Ectodermal cell (in vitro differentiated cells): ENCODE measurements around the gene FMO1.
A peak's percentile ranks its signal among the peaks of the same experiment; 100 is the strongest.

Experiments
- H3K27ac ChIP-seq: 2 replicates; pipeline ENCODE4 v1.7.0; 2013; ENCODE audit warnings: mild to moderate bottlenecking, low read depth, low read length; ENCODE audit not compliant: insufficient read depth, poor library complexity, severe bottlenecking
- H3K27me3 ChIP-seq: 2 replicates; pipeline ENCODE4 v1.7.0; 2013; ENCODE audit warnings: mild to moderate bottlenecking, low read length; ENCODE audit not compliant: insufficient read depth, control insufficient read depth, poor library complexity, severe bottlenecking
- H3K36me3 ChIP-seq: one replicate; pipeline ENCODE4 v1.7.0; 2013; ENCODE audit warnings: low read length; ENCODE audit not compliant: control insufficient read depth, insufficient read depth
- H3K4me1 ChIP-seq: one replicate; pipeline ENCODE4 v1.7.0; 2013; ENCODE audit warnings: low read length; ENCODE audit not compliant: control insufficient read depth, insufficient read depth
- H3K4me3 ChIP-seq: 2 replicates; pipeline ENCODE4 v1.7.0; 2013; ENCODE audit warnings: low read depth, low read length, control low read depth; ENCODE audit not compliant: insufficient read depth
- H3K9me3 ChIP-seq: 2 replicates; pipeline ENCODE4 v1.7.0; 2013; ENCODE audit warnings: mild to moderate bottlenecking, low read length, moderate library complexity; ENCODE audit not compliant: control insufficient read depth
- WGBS, 2 experiments: methylation state at CpG; one replicate each; pipeline ENCODE4 v1.1.7; 2013; ENCODE audit warnings: missing lambda C conversion rate in 2 of 2; 5-methylcytosine and 5-hydroxymethylcytosine counted together

The FMO1 gene

DNA sequence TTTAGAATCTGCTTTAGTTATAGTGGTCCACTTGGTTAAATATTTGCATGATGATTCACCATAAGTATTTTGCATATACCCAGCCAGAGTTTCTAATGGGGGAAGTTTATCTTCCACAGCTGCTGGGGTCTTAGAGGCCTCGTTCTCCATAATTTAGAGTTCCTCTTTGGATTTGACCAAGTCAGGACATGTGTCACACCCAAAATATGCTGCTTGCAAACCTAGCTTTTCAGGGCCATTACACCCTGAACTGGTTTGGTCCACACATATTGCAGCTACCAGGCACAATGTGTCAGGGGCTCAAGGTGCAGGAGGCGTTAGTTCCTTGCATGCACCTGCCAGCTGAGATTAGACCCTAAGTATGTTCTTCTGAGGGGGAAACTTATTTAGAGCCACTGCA is 48.6 kb downstream of the FMO1 start:
- Histone ChIP-seq H3K9me3 (peaks cover 3% of the 10 kb centered on the region), H3K27ac (no peak overlapping the region), H3K4me1 (no peaks in the 10 kb centered on the region), H3K36me3 (no peaks in the 10 kb centered on the region), H3K27me3 (no peaks in the 10 kb centered on the region), H3K4me3 (no peak overlapping the region)
- WGBS, 2 experiments = 93 to 98% methylated on average over 2 of the region's 2 CpGs

DNA sequence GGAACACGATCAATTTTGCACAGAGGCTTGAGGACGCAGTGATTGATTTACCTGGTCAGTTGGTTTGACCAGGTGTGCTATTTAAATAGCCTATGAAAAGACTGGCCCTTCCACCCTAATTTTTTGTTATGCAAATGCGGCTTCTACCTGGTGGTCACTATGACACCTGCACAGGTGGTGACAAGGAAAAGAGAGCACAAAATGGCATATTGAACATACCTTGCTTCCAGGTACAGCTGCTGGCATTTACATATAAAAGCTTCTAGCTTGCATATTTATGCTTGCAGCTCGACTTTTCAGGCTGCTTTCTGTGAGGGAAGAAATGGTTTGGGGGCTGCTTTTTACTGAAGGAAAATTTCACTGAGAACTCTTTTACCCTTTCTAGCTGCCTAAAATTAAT is 50.4 kb downstream of the FMO1 start:
- Histone ChIP-seq H3K36me3 (no peaks in the 10 kb centered on the region), H3K27me3 (no peaks in the 10 kb centered on the region), H3K27ac (no peak overlapping the region), H3K9me3 (peaks cover 3% of the 10 kb centered on the region), H3K4me3 (no peak overlapping the region), H3K4me1 (no peaks in the 10 kb centered on the region)
- 88 to 89% methylated on average over 3 to 4 of the region's 4 CpGs for WGBS, 2 experiments

DNA sequence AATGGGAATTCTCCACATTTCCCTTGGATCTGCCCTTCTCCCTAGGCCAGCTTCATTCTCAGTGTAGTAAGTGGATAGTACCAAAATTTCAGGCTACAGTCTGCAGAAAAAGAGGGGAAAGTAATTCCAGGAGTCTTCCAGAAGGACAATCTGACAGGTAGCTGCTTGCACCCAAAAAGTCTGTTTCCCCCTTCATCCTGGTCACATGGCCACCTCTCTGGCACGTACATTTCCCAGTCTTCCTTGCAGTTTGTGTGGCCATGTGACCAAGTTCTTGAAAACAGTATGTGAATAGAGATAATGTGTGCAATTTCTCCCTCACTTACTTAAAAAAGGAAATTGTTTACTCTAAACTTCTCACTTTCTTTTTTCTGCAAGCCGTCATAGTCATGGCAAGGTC is 51.0 kb downstream of the FMO1 start:
- 79 to 95% methylated on average over 2 of the region's 2 CpGs for WGBS, 2 experiments
- Histone ChIP-seq H3K27me3 (no peaks in the 10 kb centered on the region), H3K27ac (no peak overlapping the region), H3K36me3 (no peaks in the 10 kb centered on the region), H3K4me1 (no peaks in the 10 kb centered on the region), H3K4me3 (no peak overlapping the region), H3K9me3 (peaks cover 3% of the 10 kb centered on the region)

DNA sequence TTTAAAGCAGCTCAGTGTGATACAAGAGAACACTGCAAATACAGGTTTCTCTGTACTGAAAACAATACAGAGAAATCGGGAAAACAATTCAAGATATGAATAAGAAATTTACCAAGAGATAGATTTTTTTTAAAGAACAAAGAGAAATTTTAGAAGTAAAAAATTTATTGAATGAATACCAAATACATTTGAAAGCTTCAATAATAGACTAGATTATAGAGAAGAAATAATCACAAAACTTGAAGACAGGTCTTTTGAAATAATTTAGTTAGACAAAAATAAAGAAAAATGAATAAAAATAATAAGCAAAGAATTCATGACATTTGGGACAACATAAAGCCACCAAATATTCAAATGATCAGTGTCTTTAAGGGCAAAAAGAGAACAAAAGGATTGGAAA is 52.1 kb downstream of the FMO1 start:
- Histone ChIP-seq H3K27me3 (no peaks in the 10 kb centered on the region), H3K4me3 (no peak overlapping the region), H3K4me1 (no peaks in the 10 kb centered on the region), H3K9me3 (peaks cover 3% of the 10 kb centered on the region), H3K27ac (no peak overlapping the region), H3K36me3 (no peaks in the 10 kb centered on the region)
- no CpG with 5 or more reads among the region's 1 CpG for WGBS, 2 experiments

DNA sequence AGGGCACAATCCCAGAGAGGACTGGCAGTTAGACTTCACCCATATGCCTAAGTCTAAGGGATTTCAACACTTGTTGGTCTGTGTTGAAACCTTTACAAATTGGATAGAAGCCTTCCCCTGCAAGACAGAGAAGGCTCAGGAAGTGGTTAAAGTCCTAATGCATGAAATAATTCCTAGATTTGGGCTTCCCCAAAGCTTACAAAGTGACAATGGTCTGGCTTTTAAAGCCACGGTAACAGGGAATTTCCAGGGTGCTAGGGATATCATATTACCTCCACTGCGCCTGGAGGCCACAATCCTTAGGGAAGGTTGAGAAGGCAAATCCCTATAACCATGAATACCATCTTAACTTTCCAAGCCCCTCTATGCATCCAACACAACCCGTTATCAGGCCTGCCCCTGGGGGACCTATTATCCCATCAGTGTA is 62.4 kb downstream of the FMO1 start:
- peaks cover 6% of the 10 kb centered on the region for H3K4me1 ChIP-seq
- no peak overlapping the region for H3K27ac ChIP-seq
- H3K27me3 ChIP-seq = no peaks in the 10 kb centered on the region
- 34 to 40% methylated on average over 3 of the region's 3 CpGs for WGBS, 2 experiments
- no peaks in the 10 kb centered on the region for H3K9me3 ChIP-seq
- H3K36me3 ChIP-seq = no peaks in the 10 kb centered on the region
- H3K4me3 ChIP-seq = no peak overlapping the region

DNA sequence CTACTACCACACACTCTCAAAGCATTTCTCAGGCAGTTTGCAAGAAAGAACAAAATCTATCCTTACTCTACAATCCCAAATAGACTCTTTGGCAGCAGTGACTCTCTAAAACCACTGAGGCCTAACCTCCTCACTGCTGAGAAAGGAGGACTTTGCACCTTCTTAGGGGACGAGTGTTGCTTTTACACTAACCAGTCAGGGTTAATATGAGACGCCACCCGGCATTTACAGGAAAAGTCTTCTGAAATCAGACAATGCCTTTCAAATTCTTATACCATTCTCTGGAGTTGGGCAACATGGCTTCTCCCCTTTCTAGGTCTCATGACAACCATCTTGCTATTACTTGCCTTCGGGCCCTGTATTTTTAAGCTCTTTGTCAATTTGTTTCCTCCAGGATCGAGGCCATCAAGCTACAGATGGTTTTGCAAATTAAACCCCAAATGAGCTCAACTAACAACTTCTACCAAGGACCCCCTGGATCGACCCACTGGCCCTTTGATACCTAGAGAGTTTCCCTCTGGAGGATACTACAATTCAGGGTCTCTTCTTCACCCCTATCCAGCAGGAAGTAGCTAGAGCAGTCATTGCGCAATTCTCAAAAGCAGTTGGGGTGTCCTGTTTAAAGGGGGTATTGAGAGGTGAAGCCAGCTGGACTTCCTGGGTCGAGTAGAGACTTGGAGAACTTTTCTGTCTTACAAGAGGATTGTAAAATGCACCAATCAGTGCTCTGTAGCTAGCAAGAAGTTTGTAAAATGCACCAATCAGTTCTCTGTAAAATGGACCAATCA is 63.7 kb downstream of the FMO1 start:
- Histone ChIP-seq H3K27me3 (no peaks in the 10 kb centered on the region), H3K4me3 (no peak overlapping the region), H3K36me3 (no peaks in the 10 kb centered on the region), H3K4me1 (peaks cover 6% of the 10 kb centered on the region), H3K9me3 (no peaks in the 10 kb centered on the region), H3K27ac (no peak overlapping the region)
- WGBS, 2 experiments = 94 to 96% methylated on average over 8 of the region's 8 CpGs

DNA sequence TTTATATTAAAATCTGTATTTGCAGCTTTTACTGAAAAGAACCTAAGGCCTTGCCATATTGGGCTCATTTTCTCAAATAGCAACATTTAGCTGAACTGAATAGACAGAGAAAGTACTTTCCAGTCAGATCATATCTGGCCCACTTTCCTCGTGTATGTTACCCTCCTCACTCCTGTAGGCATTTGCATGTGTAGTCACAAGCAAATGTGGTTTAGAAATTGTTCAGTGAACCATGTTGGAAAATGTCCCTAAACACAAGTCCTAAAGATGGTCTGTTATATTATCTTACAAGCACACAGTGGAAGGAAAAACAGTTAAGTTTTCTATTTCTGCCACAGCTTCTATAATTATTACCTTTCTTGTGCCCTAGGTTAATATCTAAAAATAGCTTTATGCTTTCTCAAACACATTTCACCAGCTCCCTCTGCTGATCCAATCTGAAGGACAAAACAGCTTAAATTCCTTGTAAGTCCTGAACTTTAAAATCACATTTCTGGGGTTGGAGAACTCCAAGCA is 65.1 kb downstream of the FMO1 start:
- 21 to 71% methylated on average over 1 of the region's 1 CpG for WGBS, 2 experiments
- Histone ChIP-seq H3K9me3 (no peaks in the 10 kb centered on the region), H3K27ac (no peak overlapping the region)

DNA sequence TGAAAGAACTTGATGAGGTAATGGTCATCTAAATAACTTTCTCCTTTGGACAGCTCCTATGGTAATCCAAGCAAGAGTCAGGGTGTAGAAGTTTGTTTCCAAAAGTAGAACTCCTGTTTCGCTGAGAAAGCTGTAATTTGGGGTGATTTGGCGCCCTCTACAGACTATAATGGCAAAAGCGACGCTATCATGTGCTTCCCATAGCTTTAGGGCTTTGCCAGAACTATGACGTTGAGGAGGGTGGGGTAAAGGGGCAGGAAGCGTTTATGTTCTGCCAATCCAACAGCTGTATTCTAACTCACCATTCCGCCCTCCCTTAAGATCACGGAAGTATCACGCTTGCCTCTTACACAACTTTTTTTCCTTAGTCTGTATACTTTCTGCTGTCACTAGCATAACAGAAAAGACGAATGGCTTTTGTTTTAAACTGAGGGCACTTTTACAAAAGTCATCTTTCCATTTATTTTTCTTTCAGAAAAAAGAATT is 65.6 kb downstream of the FMO1 start, which contains the start of gene FMO4:
Gene FMO4, plus strand, starts transcription at position 349 of the 486 bp plus-strand sequence. CDS start 5,643 bp downstream, outside the sequence.
- WGBS, 2 experiments = 3 to 7% methylated on average over 10 of the region's 10 CpGs
- H3K9me3 ChIP-seq = peaks cover 2% of the 10 kb centered on the region

More for the DNA sequence above, 65.1 kb downstream of the FMO1 start:
- H3K4me3 ChIP-seq = no peak overlapping the region
- no peaks in the 10 kb centered on the region for H3K36me3 ChIP-seq
- peaks cover 6% of the 10 kb centered on the region for H3K4me1 ChIP-seq
- no peaks in the 10 kb centered on the region for H3K27me3 ChIP-seq

DNA sequence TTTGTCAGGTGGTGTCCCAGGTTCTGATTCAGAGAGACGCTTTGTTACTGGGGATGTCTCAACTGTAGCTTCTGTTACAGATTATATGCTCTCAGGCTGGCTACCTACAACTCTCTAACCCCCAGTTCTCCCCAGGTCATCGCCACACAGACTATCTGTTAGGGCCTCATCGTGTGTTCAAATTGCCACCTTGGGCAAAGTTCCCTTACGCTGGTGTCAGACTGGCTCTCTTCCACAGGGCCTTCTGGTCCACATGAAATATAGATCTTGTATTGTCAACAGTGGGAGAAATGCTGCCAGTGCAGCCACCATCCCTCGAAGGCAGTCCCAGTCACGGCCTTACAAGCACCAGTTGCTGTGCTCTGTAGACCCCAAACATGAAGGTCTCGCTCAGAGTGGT is 81.0 kb downstream of the FMO1 start:
- H3K27me3 ChIP-seq = no peaks in the 10 kb centered on the region
- no peak overlapping the region for H3K4me3 ChIP-seq
- H3K9me3 ChIP-seq = no peaks in the 10 kb centered on the region
- no peaks in the 10 kb centered on the region for H3K36me3 ChIP-seq
- no peak overlapping the region for H3K27ac ChIP-seq
- WGBS, 2 experiments = 91 to 95% methylated on average over 7 of the region's 7 CpGs
- no peaks in the 10 kb centered on the region for H3K4me1 ChIP-seq

More for the DNA sequence above, 65.6 kb downstream of the FMO1 start, which contains the start of gene FMO4:
- H3K4me3 ChIP-seq = peak within 1 kb of the TSS; percentile 28
- no peaks in the 10 kb centered on the region for H3K27me3 ChIP-seq
- H3K27ac ChIP-seq = no peak within 1 kb of the TSS
- H3K4me1 ChIP-seq = peaks cover 6% of the 10 kb centered on the region
- no peaks in the 10 kb centered on the region for H3K36me3 ChIP-seq

DNA sequence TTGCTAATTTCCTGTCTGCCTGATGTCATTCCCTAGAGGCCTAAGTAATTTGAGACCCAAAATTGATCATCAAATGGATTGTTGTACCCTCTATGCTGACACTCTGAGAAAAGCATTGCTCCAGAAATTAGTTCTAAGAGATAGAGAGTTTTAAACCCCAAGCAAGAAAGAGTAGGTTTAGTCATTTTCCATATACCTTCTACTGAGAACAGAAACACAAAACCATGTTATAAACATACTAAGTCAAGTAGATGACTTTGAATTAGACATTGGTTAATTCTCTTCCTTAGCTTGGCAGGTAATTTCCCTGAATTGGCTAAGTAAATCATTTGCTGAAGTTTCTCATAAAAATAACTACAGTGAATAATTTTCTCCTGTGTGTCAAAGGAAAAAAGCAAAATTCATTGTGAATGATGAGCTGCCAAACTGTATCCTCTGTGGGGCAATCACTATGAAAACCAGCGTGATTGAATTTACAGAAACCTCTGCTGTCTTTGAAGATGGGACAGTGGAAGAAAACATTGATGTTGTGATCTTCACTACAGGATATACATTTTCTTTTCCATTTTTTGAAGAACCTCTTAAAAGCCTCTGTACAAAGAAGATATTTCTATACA is 85.8 kb downstream of the FMO1 start:
- Histone ChIP-seq H3K4me3 (no peak overlapping the region), H3K36me3 (no peaks in the 10 kb centered on the region), H3K9me3 (no peaks in the 10 kb centered on the region), H3K4me1 (no peaks in the 10 kb centered on the region), H3K27ac (no peak overlapping the region), H3K27me3 (no peaks in the 10 kb centered on the region)
- WGBS, 2 experiments = 92 to 100% methylated on average over 1 of the region's 1 CpG
